Activated T-helper 1 cell treated with Interleukin-2 at 50 U/mL for 16 hours (primary cell): ENCODE measurements around the gene ZNF462.

Experiments
- DNase-seq: peaks from one replicate; pipeline ENCODE4 v3.0.0-alpha.2; 2020; ENCODE audit warnings: low read depth

Gene ZNF462

GRCh38 chr9:106864373-106865143, 1.6 kb downstream of the ZNF462 start:
- DNase-seq = no peak

GRCh38 chr9:106866243-106866642, 3.3 kb downstream of the ZNF462 start:
- DNase-seq = no peak

- DNase-seq = no peak
Measured at GRCh38 chr9:106867286-106867685, 4.3 kb downstream of the ZNF462 start.

- DNase-seq = no peak
Measured at GRCh38 chr9:106868087-106868486, 5.1 kb downstream of the ZNF462 start.

- DNase-seq = no peak
Measured at GRCh38 chr9:106868565-106868964, 5.6 kb downstream of the ZNF462 start.

- DNase-seq = no peak
Measured at GRCh38 chr9:106869028-106869427, 6.1 kb downstream of the ZNF462 start.

- DNase-seq = no peak
Measured at GRCh38 chr9:106869458-106869857, 6.5 kb downstream of the ZNF462 start.

GRCh38 chr9:106872641-106873040, 9.7 kb downstream of the ZNF462 start:
- no peak for DNase-seq

GRCh38 chr9:106874031-106874430, 11.1 kb downstream of the ZNF462 start:
- DNase-seq = no peak

- DNase-seq = no peak
Measured at GRCh38 chr9:106874652-106875051, 11.7 kb downstream of the ZNF462 start.

GRCh38 chr9:106875529-106875928, 12.6 kb downstream of the ZNF462 start:
- no peak for DNase-seq

- DNase-seq = no peak
Measured at GRCh38 chr9:106877345-106877744, 14.4 kb downstream of the ZNF462 start.

GRCh38 chr9:106878081-106878837, 15.3 kb downstream of the ZNF462 start:
- DNase-seq = no peak

GRCh38 chr9:106878934-106879333, 16.0 kb downstream of the ZNF462 start:
- DNase-seq = no peak

- DNase-seq = no peak
Measured at GRCh38 chr9:106879439-106879882, 16.5 kb downstream of the ZNF462 start.

GRCh38 chr9:106880081-106880480, 17.1 kb downstream of the ZNF462 start:
- no peak for DNase-seq

GRCh38 chr9:106880863-106881262, 17.9 kb downstream of the ZNF462 start:
- DNase-seq = no peak

GRCh38 chr9:106883030-106883429, 20.1 kb downstream of the ZNF462 start:
- DNase-seq = no peak

GRCh38 chr9:106883626-106884190, 20.7 kb downstream of the ZNF462 start:
- DNase-seq = no peak

GRCh38 chr9:106885451-106885850, 22.5 kb downstream of the ZNF462 start:
- no peak for DNase-seq

GRCh38 chr9:106886111-106887046, 23.4 kb downstream of the ZNF462 start:
- DNase-seq = no peak

- no peak for DNase-seq
Measured at GRCh38 chr9:106887066-106887465, 24.1 kb downstream of the ZNF462 start.
